GM12801 (cell line): ENCODE data around the gene IKZF1.

Experiments used
- CTCF ChIP-seq: IDR thresholded peaks from one replicate; pipeline ENCODE4 v1.5.1; 2011; ENCODE audit warnings: control low read depth; ENCODE audit not compliant: insufficient read length; ENCODE audit errors: extremely low read depth

The IKZF1 gene

GRCh38 chr7:50431722-50432305 is 127.3 kb downstream of the IKZF1 start:
- TF ChIP-seq CTCF: no peak

GRCh38 chr7:50436133-50436806 is 131.8 kb downstream of the IKZF1 start:
- TF ChIP-seq CTCF: no peak

- TF ChIP-seq CTCF: no peak
Observed at GRCh38 chr7:50446542-50446960, 142.0 kb downstream of the IKZF1 start.

- TF ChIP-seq CTCF: no peak
Observed at GRCh38 chr7:50448823-50449222, 144.3 kb downstream of the IKZF1 start.

- TF ChIP-seq CTCF: no peak
Observed at GRCh38 chr7:50449501-50449880, 145.0 kb downstream of the IKZF1 start.

GRCh38 chr7:50449881-50450589 is 145.5 kb downstream of the IKZF1 start, which contains the start of gene FIGNL1:
TSS of gene FIGNL1 (minus strand) at chr7:50450350. CDS start at chr7:50447287, 3,063 bp downstream.
- TF ChIP-seq CTCF: no peak

- TF ChIP-seq CTCF: no peak
Observed at GRCh38 chr7:50450590-50451032, 146.1 kb downstream of the IKZF1 start.
